PC-9 (cell line): Measurements from ENCODE around the gene RETREG2. TPM values are rescaled to one million over a fixed set of nuclear protein-coding genes. Genes with fewer than 3 reads are reported as not detected.

Experiments
- BruUV-seq: library from RNA; stranded (reverse); fragments of 400-500 nt; replicated peaks from 2 replicates; lab custom pipeline; 2021; lab: Mats Ljungman, UMichigan
- CTCF ChIA-PET: fragments of 300-600 bp; sonication (Branson Sonifier 250); formaldehyde crosslinking; loops from one replicate; lab custom pipeline; 2022; ENCODE audit warnings: antibody characterized with exemption; lab: Charles Lee
- POLR2A ChIA-PET: fragments of 300-600 bp; sonication (Branson Sonifier 250); formaldehyde crosslinking; loops from one replicate; lab custom pipeline; 2022; ENCODE audit warnings: antibody characterized with exemption; ENCODE audit not compliant: unreplicated experiment; lab: Charles Lee
- DNase-seq, 2 experiments: peaks; one replicate each; pipeline versions ENCODE4 v3.0.0 to v3.0.0-alpha.2; 2015 to 2022; ENCODE audit warnings: mixed read lengths in 1 of 2
- H2AFZ ChIP-seq: fragments of 200-600 bp; sonication (generic); 2 replicates; pipeline ENCODE4 v1.8.1; 2017; ENCODE audit warnings: antibody characterized with exemption
- H3F3A ChIP-seq: fragments of 200-600 bp; sonication (generic); 2 replicates; pipeline ENCODE4 v1.8.1; 2017; ENCODE audit warnings: antibody characterized with exemption, mild to moderate bottlenecking, low read depth; ENCODE audit not compliant: insufficient read depth
- H3K27ac ChIP-seq: fragments of 200-600 bp; sonication (generic); 2 replicates; pipeline ENCODE4 v1.6.1; 2016; ENCODE audit warnings: mixed run types
- H3K27me3 ChIP-seq: fragments of 200-600 bp; sonication (generic); 2 replicates; pipeline ENCODE4 v1.6.1; 2016; ENCODE audit warnings: low read depth, mixed run types; ENCODE audit not compliant: insufficient read depth
- H3K36me3 ChIP-seq: fragments of 200-600 bp; sonication (generic); 2 replicates; pipeline ENCODE4 v1.6.1; 2016; ENCODE audit warnings: low read depth, mixed run types
- H3K4me1 ChIP-seq: fragments of 200-600 bp; sonication (generic); replicated peaks from 2 replicates; pipeline ENCODE4 v1.6.1; 2016; ENCODE audit warnings: mixed run types; ENCODE audit not compliant: insufficient read depth
- H3K4me2 ChIP-seq: fragments of 200-600 bp; sonication (generic); 2 replicates; pipeline ENCODE4 v1.6.1; 2017; ENCODE audit warnings: mixed run types
- H3K4me3 ChIP-seq: fragments of 200-600 bp; sonication (generic); 2 replicates; pipeline ENCODE4 v1.6.1; 2016; ENCODE audit warnings: mixed run types
- H3K79me2 ChIP-seq: fragments of 200-600 bp; sonication (generic); 2 replicates; pipeline ENCODE4 v1.6.1; 2017; ENCODE audit warnings: low read depth, mixed run types
- H3K9me2 ChIP-seq: fragments of 200-600 bp; sonication (generic); 2 replicates; pipeline ENCODE4 v1.8.1; 2017; ENCODE audit warnings: mild to moderate bottlenecking; ENCODE audit not compliant: insufficient read depth
- H3K9me3 ChIP-seq: fragments of 200-600 bp; sonication (generic); 2 replicates; pipeline ENCODE4 v1.8.1; 2016; ENCODE audit warnings: low read depth; ENCODE audit not compliant: insufficient read depth
- H4K20me1 ChIP-seq: fragments of 200-600 bp; sonication (generic); 2 replicates; pipeline ENCODE4 v1.8.1; 2017; ENCODE audit not compliant: insufficient read depth
- EZH2 ChIP-seq: fragments of 200-600 bp; sonication (generic); IDR thresholded peaks from 2 replicates; pipeline ENCODE4 v1.8.0; 2017; ENCODE audit warnings: antibody characterized with exemption, low read depth
- intact Hi-C: fragments of 100-400 bp; cut with micrococcal nuclease; formaldehyde crosslinking; loops from one replicate; pipeline ENCODE4 v1.10.0; 2022; ENCODE audit not compliant: unreplicated experiment
- total RNA-seq: library from RNA; stranded (reverse); gene quantifications from 2 replicates; pipeline ENCODE4 v1.2.3, GENCODE V29; 2021
- TF ChIP-seq, protein P1 (sequence below): fragments of 200-600 bp; sonication (generic); conservative IDR thresholded peaks from 2 replicates; pipeline ENCODE4 v1.6.1; 2017; ENCODE audit warnings: mixed run types, antibody characterized with exemption, mild to moderate bottlenecking, moderate library complexity

Gene RETREG2
- total RNA-seq, 1 experiment from 2014 or later = 84.4 TPM

DNA sequence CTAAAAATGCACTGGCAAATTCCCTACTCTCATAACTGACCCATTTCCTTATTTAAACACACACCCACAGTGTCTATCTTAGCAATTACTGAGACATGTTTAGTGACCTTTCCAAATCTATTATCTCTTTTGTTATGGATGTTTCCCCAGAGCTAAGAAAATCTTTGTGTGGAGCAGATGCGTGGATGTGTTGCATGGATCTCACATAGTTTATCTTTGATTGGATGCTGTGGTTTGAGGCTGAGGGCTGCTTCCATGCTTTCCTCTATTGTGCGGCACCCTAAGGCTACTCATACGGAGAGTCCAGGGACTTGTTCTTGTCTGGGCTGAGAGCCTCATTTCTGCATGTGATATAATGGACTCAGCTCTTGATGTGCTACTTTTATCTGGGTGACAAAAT is 56.3 kb downstream of the RETREG2 start:
- H3K4me3 ChIP-seq = no peak overlapping the region
- ChIA-PET CTCF (no interaction called here), POLR2A (no interaction called here)
- peaks cover 22% of the 10 kb centered on the region; the same call in 1 of the 2 replicates for H3K36me3 ChIP-seq
- no peaks in the 10 kb centered on the region for H3K27me3 ChIP-seq
- H3K79me2 ChIP-seq = peaks cover 23% of the 10 kb centered on the region
- H2AFZ ChIP-seq = no peak overlapping the region
- H4K20me1 ChIP-seq = no peaks in the 10 kb centered on the region; the same call in 1 of the 2 replicates
- peaks cover 20% of the 10 kb centered on the region for H3F3A ChIP-seq
- DNase-seq = no peak
- peaks cover 8% of the 10 kb centered on the region for H3K4me1 ChIP-seq
- intact Hi-C loops = no loop called here
- H3K9me2 ChIP-seq = no peaks in the 10 kb centered on the region
- no peak overlapping the region for H3K27ac ChIP-seq
- BruUV-seq = no TSS peak
- no peak for TF ChIP-seq EZH2
- TF ChIP-seq, protein P1, sequence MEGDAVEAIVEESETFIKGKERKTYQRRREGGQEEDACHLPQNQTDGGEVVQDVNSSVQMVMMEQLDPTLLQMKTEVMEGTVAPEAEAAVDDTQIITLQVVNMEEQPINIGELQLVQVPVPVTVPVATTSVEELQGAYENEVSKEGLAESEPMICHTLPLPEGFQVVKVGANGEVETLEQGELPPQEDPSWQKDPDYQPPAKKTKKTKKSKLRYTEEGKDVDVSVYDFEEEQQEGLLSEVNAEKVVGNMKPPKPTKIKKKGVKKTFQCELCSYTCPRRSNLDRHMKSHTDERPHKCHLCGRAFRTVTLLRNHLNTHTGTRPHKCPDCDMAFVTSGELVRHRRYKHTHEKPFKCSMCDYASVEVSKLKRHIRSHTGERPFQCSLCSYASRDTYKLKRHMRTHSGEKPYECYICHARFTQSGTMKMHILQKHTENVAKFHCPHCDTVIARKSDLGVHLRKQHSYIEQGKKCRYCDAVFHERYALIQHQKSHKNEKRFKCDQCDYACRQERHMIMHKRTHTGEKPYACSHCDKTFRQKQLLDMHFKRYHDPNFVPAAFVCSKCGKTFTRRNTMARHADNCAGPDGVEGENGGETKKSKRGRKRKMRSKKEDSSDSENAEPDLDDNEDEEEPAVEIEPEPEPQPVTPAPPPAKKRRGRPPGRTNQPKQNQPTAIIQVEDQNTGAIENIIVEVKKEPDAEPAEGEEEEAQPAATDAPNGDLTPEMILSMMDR = no peak
- no peaks in the 10 kb centered on the region for H3K9me3 ChIP-seq
- H3K4me2 ChIP-seq = no peak overlapping the region

Other genes starting within 250 kb of the RETREG2 start
- gene CDK5R2, start 218.6 kb upstream of the RETREG2 start, total RNA-seq = 0.17 and 0.20 TPM in 2 replicates
- not detected in 2 replicates for gene FEV, start 193.1 kb upstream of the RETREG2 start, total RNA-seq
- not detected in 2 replicates for gene CRYBA2, start 184.9 kb upstream of the RETREG2 start, total RNA-seq
- not detected in 2 replicates for gene CFAP65, start 136.8 kb upstream of the RETREG2 start, total RNA-seq
- not detected in 2 replicates for gene IHH, start 117.4 kb upstream of the RETREG2 start, total RNA-seq
- gene NHEJ1, start 17.5 kb upstream of the RETREG2 start, total RNA-seq = 9.8 and 11.2 TPM in 2 replicates
- gene SLC23A3, start 8.2 kb upstream of the RETREG2 start, total RNA-seq = 7.1 and 7.9 TPM in 2 replicates
- 36.5 and 37.1 TPM in 2 replicates for gene CNPPD1, start 1.4 kb upstream of the RETREG2 start, total RNA-seq
- 24.6 and 39.4 TPM in 2 replicates for gene ZFAND2B, start 28.5 kb downstream of the RETREG2 start, total RNA-seq
- 33.7 and 41.4 TPM in 2 replicates for gene ABCB6, start 40.7 kb downstream of the RETREG2 start, total RNA-seq
- 56.0 and 64.5 TPM in 2 replicates for gene ATG9A, start 51.4 kb downstream of the RETREG2 start, total RNA-seq
- gene ANKZF1, start 51.5 kb downstream of the RETREG2 start, total RNA-seq = 62.2 and 65.1 TPM in 2 replicates
- 7.9 and 10.8 TPM in 2 replicates for gene GLB1L, start 67.2 kb downstream of the RETREG2 start, total RNA-seq
- 39.6 and 47.2 TPM in 2 replicates for gene STK16, start 67.2 kb downstream of the RETREG2 start, total RNA-seq
- not detected in 2 replicates for gene TUBA4B, start 75.0 kb downstream of the RETREG2 start, total RNA-seq
- gene TUBA4A, start 75.6 kb downstream of the RETREG2 start, total RNA-seq = 118 and 157 TPM in 2 replicates
- 38.5 and 47.5 TPM in 2 replicates for gene DNAJB2, start 101.1 kb downstream of the RETREG2 start, total RNA-seq
- gene PTPRN, start 131.1 kb downstream of the RETREG2 start, total RNA-seq = not detected in 2 replicates
- not detected in 2 replicates for gene RESP18, start 154.5 kb downstream of the RETREG2 start, total RNA-seq
- 99.1 and 107 TPM in 2 replicates for gene DNPEP, start 209.6 kb downstream of the RETREG2 start, total RNA-seq
- gene DES, start 240.1 kb downstream of the RETREG2 start, total RNA-seq = 0.60 TPM in 1 of 2 replicates, not detected in the other